GM06990 (cell line): ENCODE measurements around the gene ADAM8.

ENCODE experiments used
- DNase-seq: peaks from one replicate; pipeline ENCODE4 v3.0.0-alpha.2; 2011; ENCODE audit not compliant: insufficient read length; ENCODE audit errors: extremely low read depth
- H3K27me3 ChIP-seq: replicated peaks from 2 replicates; pipeline ENCODE4 v1.6.0; 2011; ENCODE audit warnings: low read length; ENCODE audit not compliant: control insufficient read depth, insufficient read depth
- H3K36me3 ChIP-seq: 2 replicates; pipeline ENCODE4 v1.5.1; 2011; ENCODE audit warnings: low read length; ENCODE audit not compliant: control insufficient read depth, insufficient read depth
- H3K4me3 ChIP-seq: replicated peaks from 2 replicates; pipeline ENCODE4 v1.5.1; 2011; ENCODE audit warnings: low read depth, mild to moderate bottlenecking, control low read depth, low read length
- TF ChIP-seq, protein P1 (sequence below): IDR thresholded peaks from 2 replicates; pipeline ENCODE4 v1.5.1; 2011; ENCODE audit warnings: low read length, control low read depth, mild to moderate bottlenecking, inconsistent platforms; ENCODE audit not compliant: insufficient read depth, poor library complexity, severe bottlenecking

The ADAM8 gene

DNA sequence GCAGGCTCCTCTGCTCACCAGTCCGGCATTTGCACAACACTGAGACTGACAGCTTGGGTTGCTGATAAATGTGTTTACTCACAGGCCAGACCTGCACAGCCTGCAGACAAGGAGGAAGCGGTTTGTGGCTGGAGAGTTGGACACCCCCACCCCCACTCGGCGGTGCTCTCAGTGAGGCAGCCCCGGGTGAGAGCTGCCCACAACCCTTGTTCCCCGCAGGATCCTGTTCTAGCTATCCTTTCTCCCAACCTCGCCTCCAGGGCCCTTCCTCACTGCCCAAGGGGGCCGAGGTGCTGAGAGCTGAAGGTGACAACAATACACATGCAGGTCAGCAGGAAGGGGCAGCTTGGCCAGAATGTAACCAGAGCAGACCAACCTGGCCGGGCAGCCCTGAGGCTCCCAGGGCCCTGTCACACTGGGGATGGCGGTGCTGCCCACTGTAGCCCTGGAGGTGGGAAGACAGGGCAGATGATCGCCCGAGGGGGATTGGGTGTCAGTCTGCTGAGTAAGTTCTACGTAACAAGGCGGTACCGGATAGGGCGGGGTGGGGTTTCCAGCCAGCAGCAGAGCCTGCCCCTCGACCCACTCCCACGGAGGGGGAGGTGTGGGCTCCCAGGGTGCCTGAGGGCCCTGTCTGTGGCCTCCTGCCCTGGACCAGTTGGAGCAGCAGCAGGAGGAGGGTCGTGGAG is 2.1 kb upstream of the ADAM8 start:
- Histone ChIP-seq H3K27me3 (no peaks in the 10 kb centered on the region), H3K4me3 (no peak overlapping the region), H3K36me3 (peaks cover 17% of the 10 kb centered on the region)
- DNase-seq: peak; percentile 76
- TF ChIP-seq, protein P1, sequence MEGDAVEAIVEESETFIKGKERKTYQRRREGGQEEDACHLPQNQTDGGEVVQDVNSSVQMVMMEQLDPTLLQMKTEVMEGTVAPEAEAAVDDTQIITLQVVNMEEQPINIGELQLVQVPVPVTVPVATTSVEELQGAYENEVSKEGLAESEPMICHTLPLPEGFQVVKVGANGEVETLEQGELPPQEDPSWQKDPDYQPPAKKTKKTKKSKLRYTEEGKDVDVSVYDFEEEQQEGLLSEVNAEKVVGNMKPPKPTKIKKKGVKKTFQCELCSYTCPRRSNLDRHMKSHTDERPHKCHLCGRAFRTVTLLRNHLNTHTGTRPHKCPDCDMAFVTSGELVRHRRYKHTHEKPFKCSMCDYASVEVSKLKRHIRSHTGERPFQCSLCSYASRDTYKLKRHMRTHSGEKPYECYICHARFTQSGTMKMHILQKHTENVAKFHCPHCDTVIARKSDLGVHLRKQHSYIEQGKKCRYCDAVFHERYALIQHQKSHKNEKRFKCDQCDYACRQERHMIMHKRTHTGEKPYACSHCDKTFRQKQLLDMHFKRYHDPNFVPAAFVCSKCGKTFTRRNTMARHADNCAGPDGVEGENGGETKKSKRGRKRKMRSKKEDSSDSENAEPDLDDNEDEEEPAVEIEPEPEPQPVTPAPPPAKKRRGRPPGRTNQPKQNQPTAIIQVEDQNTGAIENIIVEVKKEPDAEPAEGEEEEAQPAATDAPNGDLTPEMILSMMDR: no peak

DNA sequence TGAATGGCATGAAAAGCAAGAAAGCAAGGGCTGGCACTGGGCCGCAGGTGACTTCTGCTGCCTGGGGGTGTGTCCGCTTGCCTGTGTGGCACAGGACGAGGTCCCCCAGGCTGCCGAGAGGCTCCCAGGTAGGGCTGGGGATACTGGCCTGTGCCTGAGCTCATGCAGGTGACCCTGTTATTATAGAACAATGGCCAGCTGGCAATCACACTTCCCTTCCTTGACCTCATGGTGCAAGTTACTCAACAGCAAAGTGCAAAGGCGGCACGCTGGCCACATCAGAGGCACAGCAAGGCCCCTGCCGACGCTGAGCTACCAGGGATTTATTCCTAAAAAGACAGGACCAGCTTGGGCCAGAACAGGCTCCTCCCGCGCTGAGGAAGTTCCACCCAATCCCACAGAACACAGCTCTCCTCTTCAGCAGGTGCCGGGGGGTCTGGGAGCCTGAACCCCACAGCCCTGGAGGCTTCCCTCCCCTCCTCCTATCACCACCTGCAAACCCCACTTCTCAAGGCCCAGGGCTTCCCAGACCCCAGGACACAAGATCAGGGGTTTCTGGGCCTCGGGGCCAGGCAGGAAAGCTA is 1.4 kb upstream of the ADAM8 start:
- Histone ChIP-seq H3K36me3 (peaks cover 18% of the 10 kb centered on the region), H3K4me3 (no peak overlapping the region), H3K27me3 (no peaks in the 10 kb centered on the region)
- TF ChIP-seq, protein P1: no peak
- DNase-seq: no peak

DNA sequence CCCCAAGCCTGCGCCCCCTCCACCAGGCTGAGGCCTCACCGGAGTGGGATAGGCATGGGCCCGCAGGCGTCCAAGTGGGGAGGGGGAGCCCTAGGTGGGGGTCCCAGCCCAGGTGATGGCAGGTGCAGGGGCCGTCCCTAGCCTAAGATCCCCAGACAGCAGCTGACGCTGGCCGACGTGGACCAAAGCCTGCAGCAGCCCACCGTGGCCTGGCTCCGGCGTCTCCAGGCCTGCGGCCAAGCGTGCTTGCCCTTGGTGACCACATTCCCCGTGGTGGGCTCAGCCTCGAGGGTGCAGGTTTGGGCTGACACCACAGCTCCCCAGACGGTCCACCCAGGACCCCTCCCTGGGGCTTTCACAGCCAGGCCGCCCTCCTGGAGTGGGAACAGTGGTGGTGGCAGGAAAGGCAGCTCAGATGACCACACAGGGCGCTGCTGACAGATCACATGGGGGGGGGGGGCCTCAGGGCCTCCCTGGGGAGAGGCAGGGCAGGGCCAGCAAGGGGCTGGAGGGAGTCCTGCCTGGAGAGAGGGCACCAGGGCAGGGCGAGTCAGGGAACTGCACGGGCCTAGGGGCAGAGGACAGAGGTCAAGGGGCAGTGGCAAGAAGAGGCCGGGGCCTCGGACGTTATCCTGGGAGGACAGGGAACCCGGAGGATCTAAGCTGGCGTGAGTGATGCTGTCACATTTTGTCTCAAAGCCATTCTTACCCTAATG is 767 bp upstream of the ADAM8 start:
- no peaks in the 10 kb centered on the region for H3K27me3 ChIP-seq
- no peak for DNase-seq
- H3K36me3 ChIP-seq: peaks cover 14% of the 10 kb centered on the region
- TF ChIP-seq, protein P1: no peak
- H3K4me3 ChIP-seq: no peak overlapping the region

DNA sequence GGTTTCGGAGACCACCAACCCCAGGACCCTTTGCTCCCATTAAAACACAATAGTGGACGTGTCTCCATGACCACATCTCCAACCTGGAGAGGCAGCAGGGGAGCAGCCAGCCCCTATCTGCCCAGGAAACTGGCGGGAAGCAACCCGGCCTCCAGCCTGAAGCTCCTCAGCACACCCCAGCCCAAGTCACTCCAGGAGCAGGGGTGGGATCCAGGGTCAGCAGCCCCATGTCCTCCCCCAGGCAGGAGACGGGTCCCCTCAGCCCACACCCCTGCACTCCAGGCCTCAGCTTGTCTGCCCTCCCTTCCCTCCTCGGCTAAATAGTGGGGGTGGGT is 601 bp downstream of the ADAM8 start:
- H3K27me3 ChIP-seq: no peaks in the 10 kb centered on the region
- H3K4me3 ChIP-seq: peak overlapping the region; percentile 92
- TF ChIP-seq, protein P1: no peak
- no peak for DNase-seq
- peaks cover 12% of the 10 kb centered on the region for H3K36me3 ChIP-seq

DNA sequence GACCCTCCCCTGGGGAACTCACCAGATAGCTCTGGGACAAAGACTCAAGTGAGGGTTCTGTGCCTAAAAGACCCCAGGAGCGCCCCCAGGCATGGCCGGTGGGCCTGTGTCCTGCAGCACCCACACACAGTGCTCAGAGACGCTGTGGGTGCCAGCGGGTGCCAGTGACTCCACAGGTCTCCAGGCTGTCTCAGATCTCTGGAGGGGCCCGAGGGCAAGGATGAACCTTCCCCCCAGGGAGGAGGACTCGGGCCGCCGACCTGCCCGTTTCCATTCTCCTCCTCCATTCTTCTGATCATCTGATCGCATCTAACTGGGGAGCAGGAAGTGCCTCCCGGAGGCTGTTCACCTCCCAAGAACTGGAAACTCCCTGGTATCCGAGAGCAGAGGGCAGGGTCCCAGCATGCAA is 980 bp downstream of the ADAM8 start:
- H3K27me3 ChIP-seq: no peaks in the 10 kb centered on the region
- peak; percentile 72 for DNase-seq
- TF ChIP-seq, protein P1: peak; percentile 69
- peaks cover 14% of the 10 kb centered on the region for H3K36me3 ChIP-seq
- H3K4me3 ChIP-seq: peak overlapping the region; percentile 92
